GM18870 (cell line): Measurements from ENCODE around the gene PXMP2.
A peak's percentile ranks its signal among the peaks of the same experiment; 100 is the strongest.
"Not testable (repeated sequence)": the region's sequence is repeated elsewhere in the genome, so short reads cannot be mapped to it uniquely, and the experiment has no call there.

Source experiments
- ATAC-seq: cut with Tn5 transposase; IDR thresholded peaks from one replicate; pipeline ENCODE4 v1.9.1; 2021; ENCODE audit warnings: moderate library complexity; ENCODE audit not compliant: unreplicated experiment

Gene PXMP2

DNA sequence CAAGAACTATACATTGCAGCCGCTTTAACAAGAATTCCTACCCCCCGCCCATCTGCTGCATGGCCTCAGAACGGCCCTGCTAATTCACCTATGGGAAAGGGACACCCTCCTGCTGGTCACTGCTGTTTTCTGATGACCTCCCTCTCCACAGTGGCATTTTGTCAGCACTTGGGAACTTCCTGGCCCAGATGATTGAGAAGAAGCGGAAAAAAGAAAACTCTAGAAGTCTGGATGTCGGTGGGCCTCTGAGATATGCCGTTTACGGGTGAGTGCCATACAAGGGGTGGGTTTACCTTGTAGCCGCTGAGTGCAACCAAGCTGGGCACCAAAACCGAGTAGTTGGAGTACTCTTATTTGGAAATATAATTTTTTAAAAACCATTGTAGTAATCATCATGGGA lies 2.7 kb downstream of the PXMP2 start:
- ATAC-seq = no peak

DNA sequence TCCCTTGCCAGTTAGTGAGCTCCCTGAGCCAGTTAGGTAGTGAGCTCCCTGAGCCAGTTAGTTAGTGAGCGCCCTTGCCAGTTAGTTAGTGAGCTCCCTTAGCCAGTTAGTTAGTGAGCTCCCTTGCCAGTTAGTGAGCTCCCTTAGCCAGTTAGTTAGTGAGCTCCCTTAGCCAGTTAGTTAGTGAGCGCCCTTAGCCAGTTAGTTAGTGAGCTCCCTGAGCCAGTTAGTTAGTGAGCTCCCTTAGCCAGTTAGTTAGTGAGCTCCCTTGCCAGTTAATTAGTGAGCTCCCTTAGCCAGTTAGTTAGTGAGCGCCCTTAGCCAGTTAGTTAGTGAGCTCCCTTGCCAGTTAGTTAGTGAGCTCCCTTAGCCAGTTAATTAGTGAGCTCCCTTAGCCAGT lies 4.6 kb downstream of the PXMP2 start:
- not testable (repeated sequence) for ATAC-seq

DNA sequence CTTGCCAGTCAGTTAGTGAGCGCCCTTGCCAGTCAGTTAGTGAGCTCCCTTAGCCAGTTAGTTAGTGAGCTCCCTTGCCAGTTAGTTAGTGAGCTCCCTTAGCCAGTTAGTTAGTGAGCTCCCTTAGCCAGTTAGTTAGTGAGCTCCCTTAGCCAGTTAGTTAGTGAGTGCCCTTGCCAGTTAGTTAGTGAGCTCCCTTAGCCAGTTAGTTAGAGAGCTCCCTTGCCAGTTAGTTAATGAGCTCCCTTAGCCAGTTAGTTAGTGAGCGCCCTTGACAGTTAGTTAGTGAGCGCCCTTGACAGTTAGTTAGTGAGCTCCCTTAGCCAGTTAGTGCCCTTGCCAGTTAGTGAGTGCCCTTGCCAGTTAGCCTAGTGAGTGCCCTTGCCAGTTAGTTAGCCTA lies 7.5 kb downstream of the PXMP2 start:
- not testable (repeated sequence) for ATAC-seq

GRCh38 chr12:132695431-132695830 lies 8.0 kb downstream of the PXMP2 start:
- no peak for ATAC-seq

GRCh38 chr12:132698341-132698740 lies 11.0 kb downstream of the PXMP2 start:
- ATAC-seq = no peak

DNA sequence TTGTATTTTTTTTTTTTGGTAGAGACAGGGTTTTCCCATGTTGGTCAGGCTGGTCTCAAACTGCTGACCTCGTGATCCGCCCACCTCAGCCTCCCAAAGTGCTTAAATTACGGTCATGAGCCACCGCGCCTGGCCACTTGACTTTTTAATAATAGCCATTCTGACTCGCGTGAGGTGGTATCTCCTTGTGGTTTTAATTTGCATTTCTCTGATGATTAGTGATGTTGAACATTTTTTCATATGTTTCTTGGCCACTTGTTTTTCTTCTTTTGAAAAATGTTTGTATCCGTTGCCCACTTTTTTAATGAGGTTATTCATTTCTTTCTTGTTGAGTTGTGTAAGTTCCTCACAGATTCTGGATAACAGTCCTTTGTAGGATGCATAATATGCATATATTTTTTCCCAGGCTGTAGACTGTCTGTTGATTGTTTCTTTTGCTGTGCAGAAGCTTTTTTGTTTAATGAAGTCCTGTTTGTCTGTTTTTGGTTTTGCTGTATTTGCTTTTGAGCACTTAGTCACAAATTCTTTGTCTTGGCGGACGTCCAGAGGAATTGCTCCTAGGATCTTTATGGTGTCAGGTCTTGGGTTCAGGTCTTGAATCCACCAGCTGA lies 12.9 kb downstream of the PXMP2 start:
- ATAC-seq = no peak

GRCh38 chr12:132702640-132703039 lies 15.3 kb downstream of the PXMP2 start:
- no peak for ATAC-seq

GRCh38 chr12:132703641-132704040 lies 16.3 kb downstream of the PXMP2 start:
- no peak for ATAC-seq

GRCh38 chr12:132707241-132707640 lies 19.9 kb downstream of the PXMP2 start:
- ATAC-seq = no peak

DNA sequence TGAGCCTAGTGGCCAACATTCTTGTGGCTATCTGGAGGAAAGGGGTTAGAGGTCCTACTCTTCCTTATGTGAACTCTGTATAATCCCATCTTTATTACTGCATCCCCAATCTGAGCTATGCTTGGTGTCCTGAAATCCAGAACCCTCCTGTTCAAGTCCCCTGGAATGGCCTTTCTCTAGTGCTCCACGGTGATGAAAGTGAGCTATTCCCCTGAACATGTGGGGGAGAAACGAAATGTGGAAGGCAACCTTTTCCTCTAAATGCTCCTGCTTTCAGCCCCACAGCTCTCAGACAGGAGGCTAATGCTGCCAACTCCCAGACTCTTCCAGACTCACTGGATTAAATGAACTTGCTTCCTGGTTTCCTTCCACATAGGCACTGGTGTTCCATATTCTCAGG lies 20.8 kb downstream of the PXMP2 start:
- ATAC-seq = no peak

DNA sequence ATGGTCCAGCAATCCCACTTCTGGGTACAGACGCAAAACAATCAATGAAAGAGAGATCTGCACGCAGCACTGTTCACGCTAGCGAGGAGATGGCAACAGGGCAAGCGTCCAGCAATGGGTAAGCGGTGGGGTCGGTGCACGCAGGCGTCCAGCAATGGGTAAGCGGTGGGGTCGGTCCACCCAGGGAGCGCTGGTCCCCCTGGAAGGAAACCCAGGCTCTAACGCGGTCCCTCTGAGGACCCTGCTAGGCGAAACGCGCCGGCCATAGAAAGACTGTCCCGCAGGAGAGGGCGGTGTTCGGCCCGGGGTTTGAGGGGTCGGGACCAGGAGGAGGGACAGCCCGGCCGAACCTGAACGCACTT lies 22.6 kb downstream of the PXMP2 start:
- ATAC-seq = peak; percentile 30

DNA sequence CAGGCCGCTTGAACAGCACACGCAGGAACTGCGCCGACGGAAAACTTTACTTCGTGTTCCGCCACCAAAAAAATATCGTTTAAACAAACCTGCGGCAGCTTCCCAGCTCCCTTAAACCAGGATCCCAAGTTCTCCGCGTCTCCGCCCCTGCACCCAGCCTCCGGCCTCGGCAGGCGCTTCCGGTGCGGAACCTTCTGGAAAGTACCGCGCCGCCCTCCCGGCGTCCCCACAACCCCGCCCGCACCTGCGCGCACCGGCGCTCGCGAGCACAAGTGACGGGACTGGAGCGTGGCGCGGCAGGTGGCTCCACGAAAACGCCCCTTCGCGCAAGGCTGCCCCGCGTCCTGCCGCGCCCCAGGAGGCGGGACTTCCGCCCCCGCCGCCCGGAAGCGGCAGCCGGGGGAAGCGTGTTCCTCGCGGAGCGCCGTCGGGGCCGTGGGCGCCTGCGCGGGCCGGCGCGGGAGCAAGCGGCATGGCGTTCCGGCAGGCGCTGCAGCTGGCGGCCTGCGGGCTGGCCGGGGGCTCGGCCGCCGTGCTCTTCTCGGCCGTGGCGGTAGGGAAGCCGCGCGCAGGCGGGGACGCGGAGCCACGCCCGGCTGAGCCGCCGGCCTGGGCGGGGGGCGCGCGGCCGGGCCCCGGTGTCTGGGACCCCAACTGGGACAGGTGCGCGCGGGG lies 23.2 kb downstream of the PXMP2 start, which contains the start of gene PGAM5:
Gene PGAM5 (plus strand): TSS at position 438 of the 675 bp plus-strand sequence. CDS start 35 bp downstream, at position 473.
- ATAC-seq = peak; percentile 64

DNA sequence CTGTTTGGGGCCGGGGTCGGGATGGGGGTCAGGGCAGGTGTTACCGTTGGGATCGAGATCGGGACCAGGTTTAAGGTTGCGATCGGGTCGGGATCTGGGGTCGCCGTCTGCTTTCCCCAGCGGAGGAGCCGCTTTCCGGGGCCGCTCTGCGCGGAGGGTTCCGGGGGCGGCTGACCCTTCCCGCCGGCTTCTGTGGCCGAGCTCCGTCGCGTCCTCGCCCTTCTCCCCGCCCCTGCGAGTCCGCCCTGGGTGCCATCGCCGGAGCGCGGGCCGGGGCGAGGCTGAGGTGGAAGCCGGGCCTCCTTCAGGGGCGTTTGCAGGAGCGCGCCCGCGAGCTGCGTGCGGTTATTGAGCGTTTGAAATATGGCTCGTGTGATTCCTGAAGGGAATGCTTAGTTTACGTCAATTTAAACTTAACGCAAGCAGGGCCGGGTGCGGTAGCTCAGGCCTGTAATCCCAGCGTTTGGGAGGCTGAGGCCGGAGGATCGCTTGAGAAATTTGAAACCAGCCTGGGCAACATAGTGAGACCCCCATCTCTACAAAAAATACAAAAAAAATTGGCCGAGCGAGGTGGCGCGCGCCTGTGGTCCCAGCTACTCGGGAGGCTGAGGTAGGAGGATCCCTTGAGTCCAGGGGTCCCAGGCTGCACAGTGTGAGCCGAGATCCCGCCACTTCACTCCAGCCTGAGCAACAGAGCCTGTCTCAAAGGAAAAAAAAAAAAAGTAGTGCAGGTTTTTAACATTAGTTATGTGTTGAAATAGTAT lies 23.9 kb downstream of the PXMP2 start:
- no peak for ATAC-seq

DNA sequence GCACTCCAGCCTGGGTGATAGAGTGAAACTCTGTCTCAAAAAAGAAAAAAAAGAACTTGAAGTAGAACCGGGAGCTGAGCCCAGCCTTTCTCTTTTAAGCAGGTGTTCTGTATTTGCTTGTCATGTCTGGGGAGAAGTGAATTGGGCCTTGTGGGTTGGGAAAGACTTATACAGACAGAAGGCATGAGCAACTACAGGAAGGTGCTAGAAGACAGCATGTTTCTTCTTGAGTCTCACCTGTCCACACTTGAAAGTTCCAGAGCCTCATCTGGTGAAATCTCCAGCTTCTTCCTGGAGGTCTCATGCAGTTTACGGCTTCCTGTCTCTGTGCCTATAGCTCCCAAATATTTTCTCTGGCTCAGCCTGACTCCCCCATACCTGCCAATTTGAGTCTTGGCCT lies 25.7 kb downstream of the PXMP2 start:
- ATAC-seq = no peak

GRCh38 chr12:132715874-132716273 lies 28.5 kb downstream of the PXMP2 start:
- no peak for ATAC-seq

- ATAC-seq = no peak
Measured at GRCh38 chr12:132716356-132716755, 29.0 kb downstream of the PXMP2 start.

DNA sequence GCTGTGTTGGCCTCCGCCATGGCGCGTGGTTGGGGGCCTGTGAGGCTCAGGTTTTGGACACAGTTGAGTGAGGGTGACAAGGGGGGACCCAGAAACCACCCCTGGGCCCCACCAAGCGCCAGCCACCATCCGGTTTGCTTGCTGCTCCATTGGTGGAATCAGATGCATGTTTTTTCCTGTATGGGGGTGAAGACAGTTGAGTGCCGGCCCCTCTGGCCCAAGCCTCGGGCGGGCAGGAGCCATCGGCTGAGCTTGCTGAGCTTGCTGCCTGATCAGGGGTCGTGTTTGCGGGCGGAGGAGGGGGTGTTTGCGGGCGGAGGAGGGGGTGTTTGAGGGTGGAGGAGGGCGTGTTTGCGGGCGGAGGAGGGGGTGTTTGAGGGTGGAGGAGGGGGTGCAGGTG lies 29.6 kb downstream of the PXMP2 start:
- no peak for ATAC-seq

- no peak for ATAC-seq
Measured at GRCh38 chr12:132717531-132718387, 30.4 kb downstream of the PXMP2 start.

- no peak for ATAC-seq
Measured at GRCh38 chr12:132718644-132719043, 31.3 kb downstream of the PXMP2 start.

GRCh38 chr12:132719141-132719953 lies 32.0 kb downstream of the PXMP2 start:
- ATAC-seq = no peak
